ENCODE results near the gene BANF2. TPM values are rescaled to one million over a fixed set of nuclear protein-coding genes. Genes with fewer than 3 reads are reported as not detected.

Gene BANF2
- total and polyA plus RNA-seq, 2 of the 13 experiments (the other 11 are each of a cell fraction or from before 2014, with no cell fraction given) = 0.35 TPM; not detected in 1

GRCh38 chr20:17710379-17711266, 10.9 kb downstream of the BANF2 start (continued):
- TF ChIP-seq ZBTB1 (CRISPR knock-in tag; IDR thresholded peaks at IDR 0.05; ENCODE audit: borderline replicate concordance) = no peak
- peak; percentile 62; the same call in 1 of the 2 replicates for TF ChIP-seq ZNF83 (CRISPR knock-in tag; IDR thresholded peaks at IDR 0.05; ENCODE audit: borderline replicate concordance)
- peak; percentile 85 for TF ChIP-seq MAX (IDR thresholded peaks at IDR 0.05)
- no peak for TF ChIP-seq ZNF3 (CRISPR knock-in tag; IDR thresholded peaks at IDR 0.05)
- peak; percentile 13; the same call in 1 of the 2 replicates for TF ChIP-seq GATAD1 (CRISPR knock-in tag; IDR thresholded peaks at IDR 0.05)
- no peak for TF ChIP-seq BATF2 (CRISPR knock-in tag; IDR thresholded peaks at IDR 0.05)
- peak; percentile 76; the same call in 1 of the 2 replicates for TF ChIP-seq ZKSCAN1 (IDR thresholded peaks at IDR 0.05; ENCODE audit: low read length)
- no peak for TF ChIP-seq SETDB1 (CRISPR knock-in tag; IDR thresholded peaks at IDR 0.05; ENCODE audit: borderline replicate concordance)
- 0 out of 2 replicates have a peak, but pooled peaks have one; percentile 46 for TF ChIP-seq MIXL1 (CRISPR knock-in tag; IDR thresholded peaks at IDR 0.05)
- peak; percentile 88 for TF ChIP-seq RFXAP (CRISPR knock-in tag; IDR thresholded peaks at IDR 0.05; ENCODE audit: borderline replicate concordance)
- TF ChIP-seq ZNF235 (CRISPR knock-in tag; IDR thresholded peaks at IDR 0.05; ENCODE audit: borderline replicate concordance) = no peak; the same call in 1 of the 2 replicates
- no peak for TF ChIP-seq MLX (CRISPR knock-in tag; IDR thresholded peaks at IDR 0.05)
- 0 out of 2 replicates have a peak, but pooled peaks have one; percentile 15 for TF ChIP-seq ARHGAP35 (CRISPR knock-in tag; IDR thresholded peaks at IDR 0.05; ENCODE audit: borderline replicate concordance)
- no peak for TF ChIP-seq ZHX1 (CRISPR knock-in tag; IDR thresholded peaks at IDR 0.05; ENCODE audit: low read depth)
- TF ChIP-seq PCBP1 (IDR thresholded peaks at IDR 0.05; ENCODE audit: borderline replicate concordance, low read depth, low read length) = no peak
- TF ChIP-seq ZNF101 (CRISPR knock-in tag; IDR thresholded peaks at IDR 0.05; ENCODE audit: borderline replicate concordance, low read depth) = no peak
- peak; percentile 64 for TF ChIP-seq HDAC1 (CRISPR knock-in tag; IDR thresholded peaks at IDR 0.05)
- TF ChIP-seq TEAD2 (CRISPR knock-in tag; IDR thresholded peaks at IDR 0.05) = peak; percentile 59; the same call in 1 of the 2 replicates
- TF ChIP-seq FOXK2 (IDR thresholded peaks at IDR 0.05) = no peak
- TF ChIP-seq ZNF629 (CRISPR knock-in tag; conservative IDR thresholded peaks at IDR 0.05) = peak; percentile 47
- TF ChIP-seq RARA (CRISPR knock-in tag; IDR thresholded peaks at IDR 0.05) = peak; percentile 46
- TF ChIP-seq ZKSCAN8 (CRISPR knock-in tag; IDR thresholded peaks at IDR 0.05; ENCODE audit: borderline replicate concordance) = no peak; the same call in 1 of the 2 replicates
- TF ChIP-seq HNRNPK (IDR thresholded peaks at IDR 0.05; ENCODE audit: low read depth, low read length, poor library complexity, severe bottlenecking) = no peak
- TF ChIP-seq ZNF775 (CRISPR knock-in tag; IDR thresholded peaks at IDR 0.05; ENCODE audit: borderline replicate concordance) = no peak

All from HepG2 (cell line).